ENCODE measurements around the gene CFAP73.
"Not testable (repeated sequence)": the region's sequence is repeated elsewhere in the genome, so short reads cannot be mapped to it uniquely, and the experiment has no call there.

The CFAP73 gene

GRCh38 chr12:113196582-113196981, 47.1 kb downstream of the CFAP73 start:
- no peak for DNase-seq

DNA sequence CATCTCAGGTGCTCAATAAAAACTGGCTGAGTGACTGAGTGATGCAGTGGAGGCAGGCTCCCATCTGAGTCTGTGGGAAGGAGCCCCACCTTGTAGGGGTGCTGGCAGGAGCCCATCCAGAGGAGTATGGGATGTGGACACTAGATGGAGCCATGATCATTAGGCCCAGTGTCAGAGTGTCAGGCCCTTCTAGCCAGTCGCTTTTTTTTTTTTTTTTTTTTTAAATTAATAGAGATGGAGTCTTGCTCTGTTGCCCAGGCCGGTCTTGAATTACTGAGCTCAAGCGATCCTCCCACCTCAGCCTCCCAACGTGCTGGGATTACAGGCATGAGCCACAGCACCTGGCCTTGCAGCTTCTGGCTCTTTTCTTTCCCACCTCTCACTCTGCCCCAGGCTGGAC, 47.5 kb downstream of the CFAP73 start:
- peak; percentile 34 for DNase-seq

DNA sequence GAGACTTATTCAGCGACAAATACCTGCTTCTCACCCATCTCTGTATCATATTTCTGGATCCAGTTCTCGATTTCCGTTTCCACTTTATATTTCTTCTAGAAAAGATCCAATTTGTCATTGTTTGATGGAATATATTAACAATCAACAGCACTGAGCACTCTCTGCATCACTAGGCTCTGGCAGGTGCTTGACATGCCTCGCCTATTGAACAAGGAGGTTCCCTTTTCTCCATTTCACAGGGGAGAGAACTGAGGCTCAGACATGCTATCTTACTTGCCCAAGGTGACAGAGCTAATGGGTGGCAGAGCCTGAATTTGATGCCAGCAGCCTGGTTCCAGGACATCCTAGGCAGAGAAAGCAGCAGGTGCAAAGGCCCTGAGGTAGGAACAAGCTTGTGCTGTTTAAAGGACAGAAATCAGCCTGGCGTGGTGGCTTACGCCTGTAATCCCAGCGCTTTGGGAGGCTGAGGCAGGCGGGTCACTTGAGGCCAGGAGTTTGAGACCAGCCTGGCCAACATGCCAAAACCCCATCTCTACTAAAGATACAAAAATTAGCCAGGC, 48.1 kb downstream of the CFAP73 start:
- no peak for DNase-seq

DNA sequence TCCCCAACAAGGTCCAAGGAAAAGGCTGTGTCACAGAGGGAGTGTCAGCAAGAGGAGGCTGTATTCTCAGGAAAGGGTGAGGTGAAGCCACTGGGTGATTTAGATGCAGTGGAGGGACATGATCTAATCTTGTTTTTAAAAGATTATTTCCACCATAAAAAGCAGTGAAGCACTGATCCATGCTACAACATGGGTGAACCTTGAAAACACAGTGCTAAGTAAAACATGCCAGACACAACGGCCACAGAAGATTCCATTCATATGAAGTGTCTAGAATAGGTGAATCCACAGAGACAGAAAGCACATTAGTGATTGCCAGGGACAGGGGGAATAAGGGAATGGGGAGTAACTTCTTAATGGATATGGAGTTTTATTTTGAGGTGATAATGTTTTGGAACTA, 48.8 kb downstream of the CFAP73 start:
- DNase-seq = no peak

- no peak for DNase-seq
Observed at GRCh38 chr12:113200021-113200797, 50.7 kb downstream of the CFAP73 start.

DNA sequence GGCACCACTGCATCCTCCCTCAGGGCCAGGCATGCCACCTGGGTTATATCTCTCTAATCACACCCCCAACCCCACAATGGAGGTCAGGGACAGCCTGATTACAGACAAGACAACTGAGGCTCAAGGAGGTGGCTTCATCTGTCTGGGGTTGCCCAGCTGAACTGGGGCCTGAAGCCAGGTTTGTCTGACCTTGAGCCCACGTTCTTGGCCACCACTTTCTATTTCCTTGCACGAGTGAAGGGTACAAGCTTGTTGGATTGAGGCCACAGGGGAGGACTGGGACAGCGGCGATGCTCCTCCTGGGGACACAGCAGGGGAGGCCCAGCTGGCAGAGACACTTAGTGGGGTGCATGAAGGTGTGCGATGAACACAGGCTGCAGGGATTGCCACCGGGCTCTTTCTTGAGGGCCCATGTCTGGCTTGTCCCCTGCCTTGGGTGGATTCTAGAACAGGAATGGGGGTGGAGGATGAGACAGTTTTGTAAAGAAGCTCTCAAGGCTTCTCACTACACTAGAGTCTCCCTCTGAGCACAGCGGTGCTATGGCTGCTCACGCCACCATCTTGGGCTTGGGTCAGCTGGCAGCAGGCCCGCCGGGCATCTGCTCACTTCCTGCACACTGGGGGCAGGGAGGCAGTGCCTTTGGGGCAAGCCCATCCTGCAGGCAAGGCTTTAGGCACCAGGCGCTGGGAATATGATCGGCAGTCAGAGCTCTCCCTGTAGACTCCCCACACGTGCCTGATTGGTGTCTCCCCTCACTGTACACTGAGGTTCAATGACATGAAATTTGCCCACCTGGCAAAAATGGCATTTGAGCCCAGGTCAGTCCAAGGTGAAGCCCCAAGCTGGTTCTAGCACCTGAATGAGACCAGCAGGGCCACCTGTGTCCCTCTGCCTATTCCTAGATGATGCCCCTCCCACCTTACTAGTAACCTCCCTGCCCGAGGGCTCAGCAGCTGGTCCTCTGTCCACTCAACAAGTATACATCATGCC, 52.0 kb downstream of the CFAP73 start:
- no peak for DNase-seq

DNA sequence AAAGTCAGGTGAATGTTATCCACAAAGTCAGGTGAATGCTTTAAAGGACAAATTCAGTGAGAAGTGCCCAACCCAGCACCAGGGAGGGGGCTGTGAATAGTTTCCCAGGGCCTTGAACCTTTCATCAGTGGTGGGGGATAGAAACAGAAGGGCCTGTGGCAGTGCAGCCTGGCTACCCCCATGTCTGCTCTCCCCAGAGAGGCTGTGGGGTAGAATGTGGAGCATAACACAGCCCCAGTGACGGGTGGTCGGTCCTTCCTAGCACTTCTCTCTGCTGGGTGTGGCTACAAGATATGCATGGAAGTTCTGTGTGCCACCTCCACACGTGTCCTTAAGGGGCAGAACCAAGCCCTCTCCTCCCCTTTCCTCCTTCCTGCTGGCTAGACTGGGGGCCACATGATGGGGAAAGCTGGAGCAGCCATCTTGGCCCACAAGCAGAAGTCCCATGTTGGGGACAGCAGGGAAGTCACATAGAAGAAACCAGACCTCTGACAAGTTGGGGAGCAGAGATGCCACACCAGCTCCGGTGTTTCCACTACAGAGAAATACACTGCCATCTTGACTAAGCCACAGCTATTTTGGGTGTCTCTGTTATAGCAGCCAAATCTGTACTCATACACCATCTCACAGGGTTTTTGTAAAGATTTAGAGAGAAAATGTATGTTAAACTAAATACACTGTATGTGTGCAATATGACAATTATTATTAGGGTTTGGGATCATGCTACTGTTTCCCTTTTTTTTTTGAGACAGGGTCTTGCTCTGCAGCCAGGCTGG, 53.0 kb downstream of the CFAP73 start:
- no peak for DNase-seq

- DNase-seq = no peak
Observed at GRCh38 chr12:113203852-113204760, 54.6 kb downstream of the CFAP73 start.

DNA sequence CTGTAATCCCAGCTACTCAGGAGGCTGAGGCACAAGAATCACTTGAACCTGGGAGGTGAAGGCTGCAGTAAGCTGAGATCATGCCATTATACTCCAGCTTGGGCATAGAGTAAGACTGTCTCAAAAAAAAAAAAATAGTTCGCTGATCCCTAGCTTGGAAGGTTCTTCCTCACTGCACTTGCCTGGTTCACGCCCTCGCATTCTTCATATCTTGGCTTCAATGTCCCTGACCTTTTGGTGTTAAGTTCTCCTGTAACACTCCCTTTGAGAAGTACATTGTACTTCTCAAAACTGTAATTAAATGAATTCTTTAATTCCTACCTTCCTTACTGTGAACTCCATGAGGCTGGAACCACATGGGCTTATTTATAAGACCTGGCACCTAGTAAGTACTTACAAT, 55.3 kb downstream of the CFAP73 start:
- no peak for DNase-seq

DNA sequence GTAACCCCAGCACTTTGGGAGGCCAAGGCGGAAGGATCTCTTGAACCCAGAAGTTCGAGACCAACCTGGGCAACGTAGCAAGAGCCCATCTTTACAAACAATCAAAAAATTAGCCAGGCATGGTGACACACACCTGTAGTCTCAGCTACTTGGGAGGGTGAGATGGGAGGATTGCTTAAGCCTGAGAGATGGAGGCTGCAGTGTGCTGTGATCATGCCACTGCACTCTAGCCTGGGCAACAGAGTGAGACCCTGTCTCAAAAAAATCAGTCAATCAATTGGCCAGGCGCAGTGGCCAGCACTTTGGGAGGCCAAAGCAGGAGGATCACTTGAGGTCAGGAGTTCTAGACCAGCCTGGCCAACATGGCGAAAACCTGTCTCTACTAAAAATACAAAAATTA, 57.3 kb downstream of the CFAP73 start:
- not testable (repeated sequence) for DNase-seq

DNA sequence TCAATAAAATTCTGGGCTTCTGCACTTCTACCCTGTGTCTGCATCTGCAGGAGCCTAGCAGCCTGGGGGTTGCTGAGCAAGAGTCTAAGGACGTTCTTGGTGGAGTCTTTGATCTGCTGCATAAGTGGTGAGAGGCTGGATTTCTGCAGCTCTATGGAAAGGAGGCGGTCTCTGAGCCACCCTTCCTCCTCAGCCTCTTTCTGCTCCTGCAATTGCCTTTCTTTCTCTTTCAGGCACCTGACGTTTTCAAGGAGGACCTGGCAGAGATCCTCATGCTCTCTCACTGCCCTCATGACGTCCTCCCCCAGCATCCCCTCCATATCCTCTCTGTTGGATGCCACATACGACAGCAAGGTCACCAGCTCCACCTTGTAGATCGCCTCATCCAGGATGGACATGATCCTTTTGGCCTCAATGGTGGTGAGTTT, 58.1 kb downstream of the CFAP73 start:
- DNase-seq = no peak

GRCh38 chr12:113208041-113208934, 58.8 kb downstream of the CFAP73 start:
- DNase-seq = peak; percentile 27
